ENCODE data around the gene ATPAF2. TPM values are rescaled to one million over a fixed set of nuclear protein-coding genes. Genes with fewer than 3 reads are reported as not detected.

The ATPAF2 gene
- total RNA-seq, 1 donor from 2014 or later = 24.2 TPM

DNA sequence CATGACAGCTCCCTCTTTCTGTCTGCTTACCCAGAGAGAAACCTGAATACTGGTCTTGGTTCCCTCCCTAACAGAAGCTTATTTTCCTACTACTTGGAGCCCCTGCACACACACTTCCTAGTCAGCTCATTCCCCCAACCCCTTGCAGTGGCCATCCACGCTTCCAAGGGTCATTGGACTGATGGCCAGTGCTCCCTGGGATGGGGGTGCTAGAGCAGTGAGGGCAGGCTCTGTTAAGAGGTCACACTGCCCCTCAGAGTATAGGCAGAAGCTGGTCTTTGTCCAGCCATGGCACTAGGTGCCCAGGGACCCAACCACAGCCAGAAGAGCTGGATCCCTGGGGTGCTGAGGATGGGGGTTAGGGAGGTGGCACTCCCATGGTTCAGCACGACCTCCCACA, 53.8 kb downstream of the ATPAF2 start:
- no peak for ATAC-seq

GRCh38 chr17:17983776-17984175, 55.2 kb downstream of the ATPAF2 start:
- no peak for ATAC-seq

GRCh38 chr17:17983376-17983775, 55.6 kb downstream of the ATPAF2 start:
- peak; percentile 70 for ATAC-seq

GRCh38 chr17:17982801-17983200, 56.2 kb downstream of the ATPAF2 start:
- ATAC-seq = peak; percentile 32

DNA sequence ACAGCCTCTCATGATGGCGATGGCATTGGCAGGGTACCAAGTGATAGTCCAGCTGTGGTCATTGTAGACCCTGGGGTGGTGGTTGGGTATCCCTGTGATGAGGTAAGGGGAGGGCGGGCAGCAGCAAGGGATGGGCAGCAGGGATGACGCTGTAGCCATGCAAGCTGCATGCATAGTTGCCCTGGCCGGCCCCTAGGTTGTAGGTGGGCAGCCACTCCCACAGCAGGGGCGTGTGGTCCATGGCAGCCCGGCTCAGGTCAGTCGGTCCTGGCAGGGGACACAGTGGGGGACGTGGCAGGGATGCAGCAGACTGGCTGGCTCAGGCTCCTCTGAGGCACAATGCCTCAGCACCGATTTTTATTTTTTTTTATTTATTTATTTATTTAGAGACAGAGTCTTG, 57.6 kb downstream of the ATPAF2 start:
- no peak for ATAC-seq

- ATAC-seq = peak; percentile 65
Measured at GRCh38 chr17:17979778-17980177, 59.2 kb downstream of the ATPAF2 start.

DNA sequence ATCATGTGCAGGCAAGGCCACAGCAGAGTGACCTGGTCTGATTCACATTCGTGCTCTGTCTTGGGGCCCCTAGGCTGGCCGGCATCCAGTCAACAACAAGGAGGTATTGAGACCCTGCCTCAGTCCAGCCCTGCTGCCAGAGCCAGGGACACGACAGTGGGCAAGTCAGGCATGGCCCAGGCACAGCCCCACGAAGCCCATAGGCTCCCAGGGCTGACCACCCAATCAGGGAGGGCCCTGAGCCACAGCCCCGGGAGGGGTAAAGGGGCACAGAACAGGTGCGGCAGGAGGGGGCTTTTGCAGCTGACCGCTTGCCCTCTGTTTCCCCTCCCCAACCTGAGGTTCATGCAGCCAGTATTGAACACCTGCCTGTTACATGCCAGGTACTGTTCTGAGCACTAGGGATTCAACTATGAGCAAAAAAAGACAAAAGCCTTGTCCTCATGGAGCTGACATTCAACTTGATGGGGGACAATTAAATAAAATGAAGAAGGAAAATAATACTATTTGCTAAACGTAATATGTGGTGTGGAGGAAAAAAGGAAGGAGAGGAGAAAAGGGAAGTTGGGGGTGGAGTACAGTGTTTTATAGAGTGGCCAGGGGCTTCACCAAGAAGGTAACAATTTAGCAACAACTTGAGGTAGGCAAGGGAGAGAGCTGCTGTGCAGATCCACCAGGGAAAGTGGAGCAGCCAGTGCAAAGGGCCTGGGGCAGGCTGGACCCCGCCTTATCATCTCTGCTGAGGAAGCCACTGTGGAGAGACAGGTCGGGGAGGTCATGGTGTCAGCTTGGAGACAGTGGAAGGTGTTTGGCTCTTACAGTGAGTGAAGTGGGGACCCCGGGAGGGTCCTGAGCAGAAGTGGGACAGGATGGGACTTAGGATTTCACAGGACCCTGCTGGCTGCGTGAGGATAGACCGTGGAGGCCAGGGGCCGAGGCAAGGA, 60.2 kb downstream of the ATPAF2 start:
- no peak for ATAC-seq

DNA sequence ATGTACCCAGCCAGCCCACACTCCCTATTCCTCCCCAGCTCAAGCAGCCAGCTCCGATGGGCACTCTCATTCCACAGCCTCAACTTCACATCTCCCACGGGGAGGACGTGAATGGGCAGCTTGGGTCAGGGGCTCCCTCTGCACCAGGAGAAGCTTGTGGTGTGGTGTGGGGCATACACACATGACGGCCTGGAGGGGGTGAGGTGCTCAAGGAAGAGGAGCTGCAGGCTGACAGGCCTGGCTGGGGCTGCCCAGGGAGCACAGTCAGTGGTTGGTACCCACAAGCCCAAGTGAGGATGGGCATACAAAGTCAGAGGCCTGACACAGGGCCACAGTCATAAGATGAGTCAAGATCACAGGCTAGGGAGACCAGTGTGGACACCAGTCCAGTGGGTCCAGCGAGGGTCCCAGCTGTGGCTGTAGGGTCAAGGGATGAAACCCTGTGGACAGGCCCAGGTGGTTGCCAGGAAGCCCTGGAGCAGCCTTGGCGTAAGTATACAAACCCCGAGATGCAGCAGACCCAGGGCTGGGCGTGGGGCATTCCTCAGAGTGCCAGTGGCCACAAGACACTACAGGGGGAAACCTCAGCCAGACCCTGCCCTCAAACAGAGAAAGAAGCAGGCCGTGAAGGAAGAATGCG, 61.9 kb downstream of the ATPAF2 start:
- no peak for ATAC-seq

GRCh38 chr17:17975436-17975835, 63.5 kb downstream of the ATPAF2 start:
- no peak for ATAC-seq

DNA sequence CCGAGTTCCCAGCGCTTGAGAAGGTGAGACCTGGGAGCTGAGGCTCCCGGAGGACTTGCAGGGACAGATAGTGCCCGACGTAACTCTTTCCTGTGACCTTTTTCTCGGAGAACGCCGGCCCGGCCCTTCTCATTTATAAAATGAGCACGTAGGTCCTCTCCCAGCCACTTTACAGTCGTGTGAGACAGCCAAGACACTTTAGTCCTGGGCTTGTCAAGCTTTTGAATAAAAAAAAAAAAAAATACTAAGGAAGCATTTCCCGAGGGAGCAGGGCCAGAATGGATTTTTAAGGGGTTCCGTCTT, 66.1 kb downstream of the ATPAF2 start:
- ATAC-seq = no peak

- peak; percentile 98 for ATAC-seq
Measured at GRCh38 chr17:17972126-17972951, 66.6 kb downstream of the ATPAF2 start, which contains the start of the genes DRC3 and TOM1L2. TSS of gene DRC3 (plus strand) at chr17:17972862. CDS start at chr17:17977599, 4,737 bp downstream. TSS of gene TOM1L2 (minus strand) at chr17:17972400. CDS start at chr17:17972313, 87 bp downstream.

GRCh38 chr17:17971431-17972125, 67.4 kb downstream of the ATPAF2 start:
- peak; percentile 18 for ATAC-seq

- ATAC-seq = peak; percentile 22
Measured at GRCh38 chr17:17970699-17971430, 68.1 kb downstream of the ATPAF2 start.

Other genes with a start within 250 kb of the ATPAF2 start
- 142 TPM for gene SREBF1, start 202.2 kb downstream of the ATPAF2 start, total RNA-seq
- 78.3 TPM for gene TOM1L2, start 66.8 kb downstream of the ATPAF2 start, total RNA-seq
- 0.56 TPM for gene DRC3, start 66.3 kb downstream of the ATPAF2 start, total RNA-seq
- 8.4 TPM for gene GID4, start 240 bp upstream of the ATPAF2 start, total RNA-seq
- 29.4 TPM for gene DRG2, start 48.8 kb upstream of the ATPAF2 start, total RNA-seq
- gene MYO15A, start 69.6 kb upstream of the ATPAF2 start, total RNA-seq = 0.44 TPM
- 45.3 TPM for gene ALKBH5, start 144.7 kb upstream of the ATPAF2 start, total RNA-seq
- gene LLGL1, start 186.5 kb upstream of the ATPAF2 start, total RNA-seq = 17.6 TPM
- 210 TPM for gene FLII, start 219.6 kb upstream of the ATPAF2 start, total RNA-seq
- 6.3 TPM for gene MIEF2, start 221.5 kb upstream of the ATPAF2 start, total RNA-seq

Data from esophagus mucosa (tissue), 1 donor.